K562 (cell line): Measurements from ENCODE around the gene KCNE1. TPM values are rescaled to one million over a fixed set of nuclear protein-coding genes. Genes with fewer than 3 reads are reported as not detected.

Source experiments
- ATAC-seq: fragments of 200-7000 bp; cut with Tn5 transposase; 3 replicates; pipeline ENCODE4 v1.9.1; 2020; ENCODE audit warnings: moderate library complexity
- BruUV-seq: library from RNA; stranded (reverse); fragments of 400-500 nt; replicated peaks from 2 replicates; lab custom pipeline; 2021; lab: Mats Ljungman, UMichigan
- CTCF ChIA-PET: fragments of 300-600 bp; formaldehyde crosslinking; extraction: SDS; loops from one replicate; lab custom pipeline; 2021; ENCODE audit warnings: low intra/inter-chr PET ratio; lab: Yijun Ruan, JAX
- POLR2A ChIA-PET: fragments of 300-600, 350-650 bp; sonication (Branson Sonifier 250); formaldehyde crosslinking; extraction: SDS; loops from one replicate; lab custom pipeline; 2021; ENCODE audit warnings: antibody characterized with exemption, inconsistent platforms; lab: Yijun Ruan, JAX
- DNase-seq, 4 experiments: peaks; one replicate each; pipeline versions ENCODE4 v3.0.0 to v3.0.0-alpha.2; 2011 to 2018; ENCODE audit warnings: low spot score in 3 of 4, mixed read lengths in 3 of 4; ENCODE audit errors: extremely low read depth in 1 of 4
- FAIRE-seq: peaks from 2 replicates; lab custom pipeline; 2011; peaks lifted over from hg19 to GRCh38; lab: Jason Lieb, UNC
- H2AFZ ChIP-seq: 2 replicates; pipeline ENCODE4 v1.6.0; 2011; ENCODE audit warnings: low read depth, low read length, control low read depth, inconsistent platforms
- H3K27ac ChIP-seq: fragments of 200-600 bp; 3 replicates; pipeline ENCODE4 v1.8.0; 2011; ENCODE audit warnings: low read depth, mild to moderate bottlenecking, control low read depth, inconsistent platforms, low read length, moderate library complexity, mixed read lengths; ENCODE audit errors: extremely low read depth
- H3K27me3 ChIP-seq, 2 experiments: fragments of 300-600 bp in 1 of 2; 2 replicates in 1 of 2; 3 replicates in 1 of 2; pipeline versions ENCODE4 v1.6.0 to v1.8.0; 2011; ENCODE audit warnings: inconsistent platforms in 2 of 2, low read length in 2 of 2, mild to moderate bottlenecking in 1 of 2, mixed read lengths in 1 of 2, moderate library complexity in 1 of 2; ENCODE audit not compliant: control insufficient read depth in 2 of 2, insufficient read depth in 2 of 2
- H3K36me3 ChIP-seq: fragments of 300-600 bp; 3 replicates; pipeline ENCODE4 v1.8.0; 2011; ENCODE audit warnings: mild to moderate bottlenecking, low read length, inconsistent platforms; ENCODE audit not compliant: control insufficient read depth, insufficient read depth
- H3K4me1 ChIP-seq, 2 experiments: fragments of 200-600 bp in 1 of 2; replicated peaks in 1 of 2; 2 replicates in 1 of 2; 3 replicates in 1 of 2; pipeline versions ENCODE4 v1.5.1 to v1.8.0; 2011; ENCODE audit warnings: inconsistent platforms in 2 of 2, low read length in 2 of 2, mild to moderate bottlenecking in 1 of 2, mixed read lengths in 1 of 2, moderate library complexity in 1 of 2; ENCODE audit not compliant: control insufficient read depth in 2 of 2, insufficient read depth in 2 of 2
- H3K4me2 ChIP-seq: 2 replicates; pipeline ENCODE4 v1.6.1; 2011; ENCODE audit warnings: low read length, control low read depth, inconsistent platforms, mixed read lengths; ENCODE audit not compliant: insufficient read depth
- H3K4me3 ChIP-seq: fragments of 200-600 bp; sonication (generic), shearing (Covaris generic); 2 replicates; pipeline ENCODE4 v1.5.1; 2016; ENCODE audit warnings: control low read depth, inconsistent platforms
- H3K79me2 ChIP-seq: fragments of 200-600 bp; 3 replicates; pipeline ENCODE4 v1.8.0; 2011; ENCODE audit warnings: low read length, inconsistent platforms; ENCODE audit not compliant: control insufficient read depth, insufficient read depth
- H3K9ac ChIP-seq, 2 experiments: 2 replicates each; pipeline versions ENCODE4 v1.6.0 to v1.6.1; 2011; ENCODE audit warnings: low read depth in 2 of 2, low read length in 2 of 2, control low read depth in 1 of 2, inconsistent platforms in 1 of 2, mild to moderate bottlenecking in 1 of 2, mixed read lengths in 1 of 2; ENCODE audit not compliant: insufficient read depth in 1 of 2
- H3K9me1 ChIP-seq: one replicate; pipeline ENCODE4 v1.6.0; 2011; ENCODE audit warnings: inconsistent platforms, mild to moderate bottlenecking, low read length, moderate library complexity; ENCODE audit not compliant: control insufficient read depth, insufficient read depth
- H3K9me3 ChIP-seq: replicated peaks from 2 replicates; pipeline ENCODE4 v1.5.1; 2011; ENCODE audit warnings: low read depth, low read length, inconsistent platforms; ENCODE audit not compliant: control insufficient read depth, insufficient read depth
- H4K20me1 ChIP-seq: replicated peaks from 2 replicates; pipeline ENCODE4 v1.6.1; 2011; ENCODE audit warnings: low read length, inconsistent platforms, mixed read lengths; ENCODE audit not compliant: control insufficient read depth, insufficient read depth
- ARNT ChIP-seq, 2 experiments: fragments of 450-650 bp; IDR thresholded peaks; 2 replicates each; pipeline ENCODE4 v1.6.1; 2016; ENCODE audit warnings: mild to moderate bottlenecking in 1 of 2
- BRF1 ChIP-seq: IDR thresholded peaks from 3 replicates; pipeline ENCODE4 v1.6.1; 2011; ENCODE audit warnings: borderline replicate concordance, mild to moderate bottlenecking; ENCODE audit not compliant: insufficient read length; ENCODE audit errors: extremely low read depth
- CEBPZ ChIP-seq: fragments of 150-350 bp; IDR thresholded peaks from 2 replicates; pipeline ENCODE4 v1.6.1; 2014; ENCODE audit warnings: low read depth, mild to moderate bottlenecking, low read length, borderline replicate concordance
- GTF2B ChIP-seq: IDR thresholded peaks from 2 replicates; pipeline ENCODE4 v1.6.1; 2011; ENCODE audit not compliant: insufficient read length; ENCODE audit errors: extremely low read depth
- HSF4 ChIP-seq: fragments of 250-450 bp; sonication (Bioruptor Pico); IDR thresholded peaks from 2 replicates; pipeline ENCODE4 v2.1.2; 2022; ENCODE audit warnings: mild to moderate bottlenecking, moderate library complexity, borderline replicate concordance
- KDM1A ChIP-seq, 2 experiments: fragments of 450-650 bp; IDR thresholded peaks; 2 replicates each; pipeline ENCODE4 v1.6.1; 2016; ENCODE audit warnings: mild to moderate bottlenecking in 2 of 2
- KLF10 ChIP-seq: fragments of 250-450 bp; sonication (Bioruptor Pico); IDR thresholded peaks from 2 replicates; pipeline ENCODE4 v1.6.1; 2021; ENCODE audit warnings: matching md5 sums
- NCOA2 ChIP-seq, 2 experiments: fragments of 450-650 bp; IDR thresholded peaks; 2 replicates each; pipeline ENCODE4 v1.6.1; 2018; ENCODE audit warnings: mild to moderate bottlenecking in 2 of 2, moderate library complexity in 1 of 2; ENCODE audit not compliant: partially characterized antibody in 2 of 2
- RBM25 ChIP-seq: fragments of 200-400 bp; formaldehyde crosslinking; IDR thresholded peaks from 2 replicates; pipeline ENCODE4 v1.6.1; 2018; ENCODE audit warnings: low read length, low read depth, moderate library complexity; ENCODE audit not compliant: severe bottlenecking
- TAL1 ChIP-seq: fragments of 450-650 bp; IDR thresholded peaks from 2 replicates; pipeline ENCODE4 v1.6.1; 2016; ENCODE audit warnings: mild to moderate bottlenecking
- TCF3 ChIP-seq: sonication (generic); formaldehyde crosslinking; IDR thresholded peaks from 2 replicates; pipeline ENCODE4 v1.4.0; 2020; ENCODE audit warnings: mild to moderate bottlenecking, missing genetic modification reagents
- ZBTB7A ChIP-seq: IDR thresholded peaks from 2 replicates; pipeline ENCODE4 v1.6.1; 2011; ENCODE audit warnings: low read depth, mild to moderate bottlenecking, low read length, moderate library complexity, borderline replicate concordance; ENCODE audit not compliant: control insufficient read depth
- ZNF165 ChIP-seq: fragments of 250-450 bp; sonication (Bioruptor Pico); IDR thresholded peaks from 2 replicates; pipeline ENCODE4 v1.4.0; 2020; ENCODE audit warnings: borderline replicate concordance
- ZNF445 ChIP-seq: fragments of 250-450 bp; sonication (Bioruptor Pico); IDR thresholded peaks from 2 replicates; pipeline ENCODE4 v1.4.0; 2020; ENCODE audit warnings: low read depth, mild to moderate bottlenecking, moderate library complexity
- WGBS: fragments of 100-300 bp; shearing (Covaris generic); methylation state at CpG from one replicate; pipeline ENCODE4 v1.1.6; 2016; ENCODE audit warnings: low coverage, mixed read lengths; ENCODE audit not compliant: insufficient coverage; ENCODE audit errors: missing lambda C conversion rate; 5-methylcytosine and 5-hydroxymethylcytosine counted together
- in situ Hi-C: fragments of 300-500 bp; cut with MboI; formaldehyde crosslinking; loops from 4 replicates; pipeline ENCODE4 v1.15.0; 2018; ENCODE audit warnings: inconsistent platforms, mixed read lengths
- intact Hi-C: fragments of 100-400 bp; cut with micrococcal nuclease; formaldehyde crosslinking; loops from 2 replicates; pipeline ENCODE4 v1.14.2; 2022
- polyA plus RNA-seq, 8 experiments: library from polyadenylated mRNA; depleted of rRNA in 4 of 8; stranded (reverse) in 5 of 8; unstranded in 3 of 8; fragments of >200 nt; fragmentation: Nextera tagmentation in 2 of 8; fragmentation: Illumina TruSeq in 1 of 8; extraction: Ambion mirVana in 2 of 8; extraction: Trizol in 1 of 8; gene quantifications; 2 replicates each; pipeline versions ENCODE4 v1.2.1 to v1.2.3, GENCODE V29; 2011 to 2014; ENCODE audit warnings: inconsistent platforms in 1 of 8, missing spikeins in 1 of 8
- total RNA-seq, 7 experiments: library from RNA; depleted of rRNA in 6 of 7; stranded (reverse); fragments of >200 nt in 6 of 7; fragmentation: Illumina TruSeq in 2 of 7; extraction: Trizol in 2 of 7; gene quantifications; 2 replicates each; pipeline versions ENCODE4 v1.2.1 to v1.2.3, GENCODE V29; 2011 to 2021; ENCODE audit warnings: low replicate concordance in 1 of 7

KCNE1 gene
- total and polyA plus RNA-seq, 9 of the 15 experiments (the other 6 are each of a cell fraction or from before 2014, with no cell fraction given), result 0.05 to 0.22 (median 0.11) TPM; not detected in 3

- H3K4me2 ChIP-seq, result no peak overlapping the region
- FAIRE-seq (peak; percentile 82), ATAC-seq (peak; percentile 95), DNase-seq (peak; percentile 83 to 89 (median 86))
- H3K9ac ChIP-seq, result no peak overlapping the region
- no peaks in the 10 kb centered on the region for H4K20me1 ChIP-seq
- 39% methylated on average over 7 of the region's 7 CpGs for WGBS
- no peak overlapping the region for H2AFZ ChIP-seq
- H3K4me3 ChIP-seq, result no peak overlapping the region
- in situ Hi-C loops (no loop called here), intact Hi-C loops (no loop called here)
- no peak overlapping the region for H3K27ac ChIP-seq
- H3K9me1 ChIP-seq, result no peaks in the 10 kb centered on the region
- H3K4me1 ChIP-seq, result peaks cover 0 to 14% of the 10 kb centered on the region in 2 experiments; a peak in 3 of 5 replicates
- H3K36me3 ChIP-seq, result no peaks in the 10 kb centered on the region
- BruUV-seq, result no TSS peak
- no peaks in the 10 kb centered on the region; a peak in 2 of 5 replicates for H3K27me3 ChIP-seq
- no peaks in the 10 kb centered on the region for H3K79me2 ChIP-seq
- H3K9me3 ChIP-seq, result no peaks in the 10 kb centered on the region; the same call in 1 of the 2 replicates
- POLR2A ChIA-PET, result interaction anchor here (0.6 to 1.9 kb wide), 2 partner anchors 9 to 25 kb away, joined by 3 to 5 read pairs; no protein-coding TSS in a partner anchor
- CTCF ChIA-PET, result no interaction called here
- TF ChIP-seq KLF10 (no peak), ZBTB7A (no peak), NCOA2 (IDR thresholded peaks at IDR 0.05; ENCODE audit: partially characterized antibody in 2 of 2) (peak in 1 of 2 experiments; percentile 87), ZNF165 (CRISPR knock-in tag) (no peak), GTF2B (no peak), KDM1A (IDR thresholded peaks at IDR 0.05) (no peak), RBM25 (peak; percentile 63), HSF4 (CRISPR knock-in tag) (no peak), ARNT (IDR thresholded peaks at IDR 0.05) (peak in 1 of 2 experiments; percentile 62; a peak in 1 of 4 replicates), CEBPZ (no peak), TAL1 (no peak), ZNF445 (no peak), BRF1 (no peak), TCF3 (CRISPR knock-in tag) (no peak)
Measured at GRCh38 chr21:34544032-34544496, 32.1 kb upstream of the KCNE1 start.
